IMR-90 (cell line): ENCODE results near the gene LRP1B. TPM values are rescaled to one million over a fixed set of nuclear protein-coding genes. Genes with fewer than 3 reads are reported as not detected.

Experiments used
- ATAC-seq: fragments of 200-7000 bp; cut with Tn5 transposase; 2 replicates; pipeline ENCODE4 v1.9.1; 2020; ENCODE audit warnings: low read depth, mild to moderate bottlenecking, moderate library complexity
- BruUV-seq: library from RNA; stranded (reverse); fragments of 400-500 nt; replicated peaks from 2 replicates; lab custom pipeline; 2021; lab: Mats Ljungman, UMichigan
- CTCF ChIA-PET: fragments of 300-600 bp; formaldehyde crosslinking; extraction: SDS; loops from one replicate; lab custom pipeline; 2021; ENCODE audit warnings: antibody characterized with exemption; lab: Yijun Ruan, JAX
- POLR2A ChIA-PET: fragments of 300-600 bp; sonication (Branson Sonifier 250); formaldehyde crosslinking; loops from one replicate; lab custom pipeline; 2022; ENCODE audit warnings: antibody characterized with exemption; ENCODE audit not compliant: unreplicated experiment; lab: Charles Lee
- DNase-seq: peaks from one replicate; pipeline ENCODE4 v3.0.0; 2013
- H2AFZ ChIP-seq: replicated peaks from 2 replicates; pipeline ENCODE3; 2013; ENCODE audit warnings: low read length, mild to moderate bottlenecking; ENCODE audit not compliant: poor library complexity
- H2AK5ac ChIP-seq: 2 replicates; pipeline ENCODE4 v1.6.1; 2013; ENCODE audit warnings: low read depth, low read length, inconsistent platforms
- H2AK9ac ChIP-seq: replicated peaks from 2 replicates; pipeline ENCODE3; 2013; ENCODE audit warnings: mild to moderate bottlenecking, low read depth, low read length, moderate library complexity; ENCODE audit not compliant: poor library complexity
- H2BK120ac ChIP-seq: 2 replicates; pipeline ENCODE4 v1.6.1; 2013; ENCODE audit warnings: low read depth, low read length, inconsistent platforms
- H2BK15ac ChIP-seq: 3 replicates; pipeline ENCODE4 v1.6.1; 2013; ENCODE audit warnings: low read depth, low read length, inconsistent platforms
- H2BK20ac ChIP-seq: 2 replicates; pipeline ENCODE4 v1.6.1; 2013; ENCODE audit warnings: low read depth, mild to moderate bottlenecking, inconsistent platforms, low read length, moderate library complexity
- H2BK5ac ChIP-seq: 2 replicates; pipeline ENCODE4 v1.6.1; 2013; ENCODE audit warnings: mild to moderate bottlenecking, low read depth, low read length, inconsistent platforms; ENCODE audit not compliant: poor library complexity, severe bottlenecking
- H3K14ac ChIP-seq: replicated peaks from 2 replicates; pipeline ENCODE4 v1.6.1; 2013; ENCODE audit warnings: low read depth, low read length, inconsistent platforms
- H3K18ac ChIP-seq: 2 replicates; pipeline ENCODE4 v1.6.1; 2013; ENCODE audit warnings: low read depth, low read length, control low read depth
- H3K23ac ChIP-seq: 2 replicates; pipeline ENCODE4 v1.6.1; 2013; ENCODE audit warnings: low read depth, low read length, inconsistent platforms
- H3K27ac ChIP-seq: 2 replicates; pipeline ENCODE4 v1.5.1; 2013; ENCODE audit warnings: mild to moderate bottlenecking, control low read depth, low read length; ENCODE audit not compliant: insufficient read depth
- H3K27me3 ChIP-seq: 2 replicates; pipeline ENCODE4 v1.6.1; 2013; ENCODE audit warnings: low read length; ENCODE audit not compliant: control insufficient read depth, insufficient read depth
- H3K36me3 ChIP-seq: 2 replicates; pipeline ENCODE4 v1.6.1; 2013; ENCODE audit warnings: low read length, mixed read lengths; ENCODE audit not compliant: control insufficient read depth, insufficient read depth
- H3K4ac ChIP-seq: 2 replicates; pipeline ENCODE4 v1.6.1; 2013; ENCODE audit warnings: low read depth, low read length, inconsistent platforms
- H3K4me1 ChIP-seq: 2 replicates; pipeline ENCODE4 v1.6.1; 2013; ENCODE audit warnings: low read length, mixed read lengths; ENCODE audit not compliant: control insufficient read depth, insufficient read depth
- H3K4me2 ChIP-seq: 2 replicates; pipeline ENCODE4 v1.6.1; 2013; ENCODE audit warnings: low read depth, mild to moderate bottlenecking, control low read depth, low read length, moderate library complexity
- H3K4me3 ChIP-seq: 2 replicates; pipeline ENCODE4 v1.5.1; 2013; ENCODE audit warnings: low read depth, mild to moderate bottlenecking, control low read depth, low read length, moderate library complexity; ENCODE audit not compliant: insufficient read depth
- H3K56ac ChIP-seq: 2 replicates; pipeline ENCODE4 v1.6.1; 2013; ENCODE audit warnings: low read length, inconsistent platforms; ENCODE audit not compliant: insufficient read depth; ENCODE audit errors: extremely low read depth
- H3K79me1 ChIP-seq, 2 experiments: 2 replicates each; pipeline ENCODE4 v1.6.1; 2013; ENCODE audit warnings: low read length in 2 of 2, inconsistent platforms in 1 of 2, low read depth in 1 of 2
- H3K9ac ChIP-seq: 2 replicates; pipeline ENCODE4 v1.6.1; 2013; ENCODE audit warnings: low read depth, low read length, control low read depth
- H3K9me1 ChIP-seq: 2 replicates; pipeline ENCODE4 v1.6.1; 2013; ENCODE audit warnings: low read length, inconsistent platforms; ENCODE audit not compliant: insufficient read depth
- H3K9me3 ChIP-seq: 2 replicates; pipeline ENCODE4 v1.6.1; 2013; ENCODE audit warnings: low read length; ENCODE audit not compliant: control insufficient read depth, insufficient read depth
- H4K20me1 ChIP-seq: 2 replicates; pipeline ENCODE4 v1.6.1; 2013; ENCODE audit warnings: low read length, inconsistent platforms; ENCODE audit not compliant: insufficient read depth
- H4K5ac ChIP-seq: 2 replicates; pipeline ENCODE4 v1.6.1; 2013; ENCODE audit warnings: mild to moderate bottlenecking, low read depth, low read length, control low read depth
- H4K8ac ChIP-seq, 2 experiments: 2 replicates each; pipeline ENCODE4 v1.6.1; 2013; ENCODE audit warnings: low read depth in 2 of 2, low read length in 2 of 2, control low read depth in 1 of 2, inconsistent platforms in 1 of 2
- H4K91ac ChIP-seq: 2 replicates; pipeline ENCODE4 v1.6.1; 2013; ENCODE audit warnings: low read depth, low read length, inconsistent platforms; ENCODE audit not compliant: insufficient read depth
- BHLHE40 ChIP-seq: fragments of 150-350 bp; IDR thresholded peaks from 2 replicates; pipeline ENCODE4 v1.6.1; 2016; ENCODE audit warnings: mild to moderate bottlenecking, low read depth, low read length
- CEBPB ChIP-seq: IDR thresholded peaks from 2 replicates; pipeline ENCODE4 v1.6.1; 2012; ENCODE audit warnings: low read depth, low read length, improper control_type of control experiment
- CTCF ChIP-seq: conservative IDR thresholded peaks from 2 replicates; pipeline ENCODE4 v1.5.1; 2012; ENCODE audit warnings: mild to moderate bottlenecking, low read depth, low read length, improper control_type of control experiment
- ELK1 ChIP-seq: fragments of 150-350 bp; IDR thresholded peaks from 2 replicates; pipeline ENCODE4 v1.6.1; 2016; ENCODE audit warnings: low read depth, mild to moderate bottlenecking, low read length, moderate library complexity, borderline replicate concordance
- MAFK ChIP-seq: IDR thresholded peaks from 2 replicates; pipeline ENCODE4 v1.6.1; 2012; ENCODE audit warnings: low read depth, low read length, improper control_type of control experiment
- MXI1 ChIP-seq: IDR thresholded peaks from 2 replicates; pipeline ENCODE4 v1.6.1; 2012; ENCODE audit warnings: low read depth, mild to moderate bottlenecking, low read length, moderate library complexity, borderline replicate concordance
- NFE2L2 ChIP-seq: fragments of 150-350 bp; IDR thresholded peaks from 2 replicates; pipeline ENCODE4 v1.6.1; 2016; ENCODE audit warnings: low read depth, mild to moderate bottlenecking, low read length
- POLR2A ChIP-seq: IDR thresholded peaks from 2 replicates; pipeline ENCODE4 v1.6.1; 2012; ENCODE audit warnings: mild to moderate bottlenecking, low read depth, low read length
- RAD21 ChIP-seq: IDR thresholded peaks from 2 replicates; pipeline ENCODE4 v1.6.1; 2012; ENCODE audit warnings: low read length, improper control_type of control experiment
- RCOR1 ChIP-seq: IDR thresholded peaks from 2 replicates; pipeline ENCODE4 v1.6.1; 2012; ENCODE audit warnings: mild to moderate bottlenecking, low read length, improper control_type of control experiment; ENCODE audit not compliant: insufficient replicate concordance
- SMC3 ChIP-seq: fragments of 150-350 bp; IDR thresholded peaks from 2 replicates; pipeline ENCODE4 v1.6.1; 2016; ENCODE audit warnings: low read depth, mild to moderate bottlenecking, antibody characterized with exemption, low read length, moderate library complexity
- WGBS, 2 experiments: methylation state at CpG; one replicate each; pipeline versions ENCODE4 v1.1.5 to v1.1.7; 2013; ENCODE audit warnings: missing lambda C conversion rate in 2 of 2; ENCODE audit not compliant: insufficient read length in 1 of 2; ENCODE audit errors: extremely low coverage in 2 of 2; 5-methylcytosine and 5-hydroxymethylcytosine counted together
- dilution Hi-C: fragments of 300-500 bp; cut with HindIII; formaldehyde crosslinking; loops from one replicate; pipeline ENCODE4 v1.14.3; 2018; ENCODE audit warnings: low sequenced_read_pairs; ENCODE audit not compliant: unreplicated experiment
- in situ Hi-C: fragments of 300-500 bp; cut with MboI; formaldehyde crosslinking; loops from 3 replicates; pipeline ENCODE4 v1.14.3; 2019; ENCODE audit warnings: low sequenced_read_pairs, inconsistent platforms, mixed read lengths
- intact Hi-C: fragments of 100-400 bp; cut with micrococcal nuclease; formaldehyde crosslinking; loops from 2 replicates; pipeline ENCODE4 v1.10.0; 2022
- polyA plus RNA-seq, 3 experiments: library from polyadenylated mRNA; depleted of rRNA; stranded (reverse); fragments of >200 nt; gene quantifications; 2 replicates each; pipeline ENCODE4 v1.2.3, GENCODE V29; 2012; ENCODE audit warnings: low replicate concordance in 1 of 3
- total RNA-seq: library from RNA; depleted of rRNA; stranded (reverse); fragments of >200 nt; gene quantifications from 2 replicates; pipeline ENCODE4 v1.2.3, GENCODE V29; 2012
- TF ChIP-seq, protein P1 (sequence below): fragments of 150-350 bp; IDR thresholded peaks from 2 replicates; pipeline ENCODE4 v1.6.1; 2017; ENCODE audit warnings: mild to moderate bottlenecking, antibody characterized with exemption, low read length, low read depth

Gene LRP1B
- total and polyA plus RNA-seq, 2 of the 4 experiments (the other 2 are of a cell fraction), result under 0.01 to 0.02 TPM

DNA sequence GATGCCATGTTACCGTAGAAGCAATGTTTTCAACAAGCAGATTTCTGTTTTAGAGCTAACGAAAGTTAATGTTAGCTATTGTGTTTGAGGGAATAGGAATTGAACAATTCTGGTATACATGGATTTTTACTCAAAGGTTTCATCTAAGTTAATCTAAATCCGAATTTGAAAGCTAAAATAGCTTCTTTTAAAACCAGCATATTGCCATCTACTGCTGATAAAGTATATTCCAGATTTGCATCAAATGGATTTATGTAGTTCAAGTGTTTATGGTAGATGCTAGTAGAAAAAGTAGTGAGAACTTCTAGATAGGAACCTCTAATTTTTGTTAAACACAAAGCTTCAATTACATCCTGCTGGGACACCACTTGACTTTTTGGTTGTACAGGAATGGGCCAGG lies 1781.1 kb downstream of the LRP1B start:
- Histone ChIP-seq H3K4ac (no peak overlapping the region), H3K56ac (no peak overlapping the region), H3K14ac (no peak overlapping the region), H3K9me1 (no peaks in the 10 kb centered on the region), H3K18ac (no peak overlapping the region), H3K27me3 (no peaks in the 10 kb centered on the region), H4K20me1 (no peaks in the 10 kb centered on the region), H3K27ac (no peak overlapping the region), H2AK9ac (no peak overlapping the region), H2BK15ac (no peak overlapping the region), H3K9me3 (no peaks in the 10 kb centered on the region), H3K4me1 (no peaks in the 10 kb centered on the region), H2BK5ac (no peak overlapping the region), H2BK120ac (no peak overlapping the region), H3K4me3 (no peak overlapping the region), H4K5ac (no peak overlapping the region), H3K23ac (no peak overlapping the region), H3K4me2 (no peak overlapping the region), H3K79me1 (no peaks in the 10 kb centered on the region), H2BK20ac (no peak overlapping the region), H3K36me3 (no peaks in the 10 kb centered on the region), H3K9ac (no peak overlapping the region), H2AK5ac (no peak overlapping the region), H4K91ac (no peak overlapping the region), H2AFZ (no peak overlapping the region), H4K8ac (no peak overlapping the region)
- intact Hi-C loops (no loop called here), dilution Hi-C loops (no loop called here), in situ Hi-C loops (no loop called here)
- POLR2A ChIA-PET, result no interaction called here
- DNase-seq (no peak), ATAC-seq (no peak)
- TF ChIP-seq RCOR1 (no peak), POLR2A (no peak), NFE2L2 (no peak), SMC3 (no peak), CEBPB (no peak), MXI1 (no peak), CTCF (no peak), MAFK (no peak), BHLHE40 (no peak), ELK1 (no peak), RAD21 (no peak)
- TF ChIP-seq, protein P1, sequence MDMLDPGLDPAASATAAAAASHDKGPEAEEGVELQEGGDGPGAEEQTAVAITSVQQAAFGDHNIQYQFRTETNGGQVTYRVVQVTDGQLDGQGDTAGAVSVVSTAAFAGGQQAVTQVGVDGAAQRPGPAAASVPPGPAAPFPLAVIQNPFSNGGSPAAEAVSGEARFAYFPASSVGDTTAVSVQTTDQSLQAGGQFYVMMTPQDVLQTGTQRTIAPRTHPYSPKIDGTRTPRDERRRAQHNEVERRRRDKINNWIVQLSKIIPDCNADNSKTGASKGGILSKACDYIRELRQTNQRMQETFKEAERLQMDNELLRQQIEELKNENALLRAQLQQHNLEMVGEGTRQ, result no peak
- no TSS peak for BruUV-seq
- CTCF ChIA-PET, result no interaction called here
- no CpG with 5 or more reads among the region's 3 CpGs for WGBS, 2 experiments
